ENCODE data around the gene MT1HL1.
"Not testable (repeated sequence)": the region's sequence is repeated elsewhere in the genome, so short reads cannot be mapped to it uniquely, and the experiment has no call there.

Gene MT1HL1

DNA sequence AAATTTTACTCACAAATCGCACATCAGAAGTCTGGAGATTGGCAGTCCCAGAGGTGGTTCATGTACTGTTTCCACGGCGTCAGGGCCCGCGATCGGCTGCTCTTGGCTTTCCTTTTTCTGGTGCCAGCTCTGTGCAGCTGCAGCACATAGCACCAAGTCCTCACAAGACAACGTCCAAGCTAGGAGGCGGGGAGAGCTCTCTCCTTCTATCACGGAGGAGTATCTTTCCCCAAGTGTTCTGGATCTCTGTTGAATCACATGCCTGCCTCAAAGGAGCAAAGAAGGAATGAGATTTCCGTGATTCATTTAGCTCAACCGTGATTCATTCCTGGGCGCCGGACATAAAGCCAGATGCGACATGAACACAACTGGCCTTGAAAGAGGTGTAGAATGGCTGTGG is 25.5 kb downstream of the MT1HL1 start:
- DNase-seq (ENCODE audit: low read depth, low spot score), result no peak

DNA sequence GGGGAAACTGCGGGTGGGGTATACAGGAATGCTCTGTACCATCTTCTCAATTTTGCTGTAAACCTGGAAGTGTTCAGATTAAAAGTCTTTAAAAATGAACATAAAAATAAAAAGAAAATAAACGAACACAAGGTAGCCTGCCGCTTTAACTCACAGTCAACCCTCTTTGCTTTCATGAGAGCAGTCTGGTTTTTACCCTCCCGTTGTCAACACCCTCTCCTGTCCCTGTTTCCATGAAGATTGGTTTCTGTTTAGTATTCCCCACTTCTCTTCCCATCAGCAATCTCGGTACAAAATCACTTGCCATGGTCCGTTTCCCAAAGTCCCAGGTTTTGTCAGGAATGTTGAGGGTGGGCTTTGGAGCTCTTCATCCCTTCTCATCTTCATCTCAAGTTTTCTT is 28.8 kb downstream of the MT1HL1 start:
- no peak for DNase-seq (ENCODE audit: low read depth, low spot score)

DNA sequence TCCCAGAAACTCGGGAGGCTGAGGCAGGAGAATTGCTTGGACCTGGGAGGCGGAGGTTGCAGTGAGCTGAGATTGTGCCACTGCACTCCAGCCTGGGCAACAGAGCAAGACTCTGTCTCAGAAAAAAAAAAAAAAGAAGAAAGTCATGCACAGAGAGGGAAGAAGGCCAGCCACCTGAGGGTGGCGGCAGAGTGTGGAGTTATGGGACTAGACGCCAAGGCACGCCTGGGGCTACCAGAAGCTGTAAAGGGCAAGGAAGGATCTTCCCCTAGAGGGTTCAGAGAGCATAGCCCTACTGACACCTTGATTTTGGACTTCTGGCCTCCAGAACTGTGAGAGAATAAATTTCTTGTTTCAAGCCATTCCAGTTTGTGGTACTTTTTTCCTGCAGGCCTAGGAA is 30.2 kb downstream of the MT1HL1 start:
- DNase-seq (ENCODE audit: low read depth, low spot score), result not testable (repeated sequence)

DNA sequence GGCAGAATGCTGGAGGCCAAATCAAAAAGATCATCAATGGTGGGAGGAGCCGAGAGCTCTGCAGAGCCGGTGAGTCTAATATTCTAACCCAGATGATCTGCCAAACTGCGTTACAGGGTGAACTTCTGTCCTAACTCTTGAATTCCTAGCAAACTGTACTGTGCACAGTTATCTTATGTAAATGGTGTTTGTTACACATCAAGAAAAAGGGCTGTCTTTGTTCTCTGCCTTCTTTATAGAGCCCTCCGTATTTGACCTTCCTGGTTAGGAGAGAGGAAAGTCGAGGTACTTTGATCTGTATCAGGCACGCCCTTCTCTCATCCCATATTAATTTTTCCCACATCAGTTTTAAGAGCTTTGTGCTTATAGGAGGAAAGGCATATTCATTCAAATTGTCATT is 37.6 kb downstream of the MT1HL1 start:
- no peak for DNase-seq (ENCODE audit: low read depth, low spot score)

DNA sequence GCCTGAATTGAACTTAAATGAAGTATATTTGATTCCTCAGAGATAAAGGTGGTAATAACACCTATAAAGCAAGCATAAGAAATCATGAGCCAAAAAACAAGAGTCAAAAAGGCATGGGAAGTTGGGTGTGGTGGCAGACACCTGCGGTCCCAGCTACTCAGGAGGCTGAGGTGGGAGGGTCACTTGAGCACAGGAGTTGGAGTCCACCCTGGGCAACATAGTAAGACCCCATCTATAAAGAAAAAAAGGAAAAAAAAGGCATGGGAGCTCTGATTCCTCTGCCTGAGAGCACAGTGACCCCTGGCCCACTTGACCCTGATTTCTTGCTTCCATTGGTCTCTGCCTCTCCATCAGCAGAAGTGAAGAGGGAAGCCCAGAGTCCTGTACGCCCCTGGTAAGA is 40.3 kb downstream of the MT1HL1 start:
- DNase-seq (ENCODE audit: low read depth, low spot score), result no peak

DNA sequence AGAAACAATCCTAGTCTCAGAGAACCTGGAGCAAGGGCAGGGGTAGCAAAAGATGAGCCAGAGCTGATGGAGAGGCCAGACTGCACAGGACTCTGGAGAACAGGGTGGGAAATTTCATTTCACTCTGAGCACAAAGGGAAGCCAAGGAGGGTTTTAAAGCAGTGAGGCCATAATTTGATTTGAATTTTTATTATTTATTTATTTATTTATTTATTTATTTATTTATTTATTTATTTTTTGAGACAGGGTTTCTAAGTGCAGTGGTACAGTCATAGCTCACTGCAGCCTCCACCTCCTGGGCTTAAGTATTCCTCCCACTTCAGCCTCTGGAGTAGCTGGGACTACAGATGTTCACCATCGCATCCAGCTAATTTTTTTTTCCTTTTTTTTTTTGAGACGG is 45.1 kb downstream of the MT1HL1 start:
- DNase-seq (ENCODE audit: low read depth, low spot score), result no peak

DNA sequence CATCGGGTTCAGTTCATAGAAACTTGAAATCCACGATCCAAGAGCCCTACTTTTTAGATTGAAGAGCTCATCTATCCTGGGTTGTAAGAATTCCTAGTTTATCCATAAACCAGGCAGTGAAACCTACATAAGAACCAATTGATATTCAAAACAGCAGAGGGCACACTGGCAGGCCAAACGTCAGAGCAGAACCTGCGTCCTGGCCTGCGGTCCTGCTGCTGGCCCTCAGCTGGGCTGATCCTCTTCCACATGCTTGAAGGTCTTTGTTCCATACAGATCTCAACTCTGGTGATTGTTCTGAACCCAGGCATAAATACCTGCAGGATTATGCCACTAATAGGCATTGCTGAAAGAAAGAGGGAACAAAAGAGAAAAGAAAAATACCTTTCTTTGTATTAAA is 47.0 kb downstream of the MT1HL1 start:
- no peak for DNase-seq (ENCODE audit: low read depth, low spot score)

Measured in activated naive CD8-positive, alpha-beta T cell treated with anti-CD3 and anti-CD28 coated beads, Interleukin-2, amount 50 U/mL, for 16 hours (primary cell).